ENCODE measurements around the gene CATSPERD. TPM values are rescaled to one million over a fixed set of nuclear protein-coding genes. Genes with fewer than 3 reads are reported as not detected.

CATSPERD gene
- total and polyA plus RNA-seq, 9 of the 15 experiments (the other 6 are each of a cell fraction or from before 2014, with no cell fraction given) = not detected

DNA sequence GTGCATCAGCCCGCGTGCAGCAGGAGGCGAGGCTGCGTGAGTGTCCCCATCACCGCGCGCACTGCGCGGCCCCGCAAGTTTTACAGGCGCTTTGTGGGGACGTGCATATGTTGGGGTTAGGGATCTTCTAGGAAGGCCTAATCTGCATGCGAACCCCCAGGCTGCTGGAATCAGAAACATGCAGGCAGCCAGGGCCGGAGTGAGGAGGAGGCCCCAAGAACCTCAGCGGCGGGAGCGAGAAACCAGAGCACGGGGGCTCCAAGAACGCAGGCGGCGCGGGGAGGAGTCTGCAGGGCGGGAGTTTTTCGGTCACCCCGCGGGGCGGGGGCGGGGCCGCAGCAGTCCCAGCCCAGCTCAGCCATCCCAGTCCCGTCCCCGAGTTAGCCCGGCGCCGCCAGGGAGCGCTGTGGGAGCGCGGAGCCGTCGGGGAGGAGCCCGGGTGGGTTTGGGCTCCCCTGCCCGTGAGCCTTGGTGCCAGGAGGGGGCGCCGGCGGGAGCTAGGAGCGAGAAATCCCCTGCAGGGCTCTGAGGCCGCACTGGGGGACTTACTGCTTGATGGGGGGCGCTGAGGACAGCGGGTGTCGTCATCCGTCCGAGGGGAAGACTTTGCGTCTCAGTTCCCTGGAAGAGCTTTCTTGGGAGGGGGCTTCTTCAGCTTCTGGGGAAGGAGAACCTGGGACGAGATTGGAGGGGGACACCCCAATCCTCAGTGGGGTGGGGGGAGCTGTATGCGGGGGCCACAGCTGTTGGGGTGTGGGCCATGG, 83.5 kb downstream of the CATSPERD start:
- CTCF ChIA-PET (ENCODE audit: low intra/inter-chr PET ratio) = interaction anchor here (0.6 to 4.2 kb wide), 8 partner anchors 19 to 913 kb away, joined by 3 to 48 read pairs (median 4); no protein-coding TSS in a partner anchor
- Histone ChIP-seq H3K9me1 (ENCODE audit: control insufficient read depth, insufficient read depth, low read length) (no peaks in the 10 kb centered on the region), H3K4me1 (replicated peaks in 1 of 2; ENCODE audit: control insufficient read depth in 2 of 2, insufficient read depth in 2 of 2, low read length in 2 of 2) (peaks cover 34 to 76% of the 10 kb centered on the region in 2 experiments), H3K9me3 (replicated peaks; ENCODE audit: control insufficient read depth, insufficient read depth, low read depth, low read length) (no peaks in the 10 kb centered on the region), H3K4me2 (ENCODE audit: insufficient read depth, low read length) (peak overlapping the region; percentile 61), H4K20me1 (replicated peaks; ENCODE audit: control insufficient read depth, insufficient read depth, low read length) (0 out of 2 replicates have a peak, but pooled peaks cover 7% of the 10 kb centered on the region), H3K79me2 (ENCODE audit: control insufficient read depth, insufficient read depth, low read length) (no peaks in the 10 kb centered on the region), H3K9ac (ENCODE audit: insufficient read depth in 1 of 2, low read depth in 2 of 2, low read length in 2 of 2) (peak overlapping the region; percentile 27 to 83; a peak in 2 of 4 replicates), H3K4me3 (peak overlapping the region; percentile 30; the same call in 1 of the 2 replicates), H3K36me3 (ENCODE audit: control insufficient read depth, insufficient read depth, low read length) (no peaks in the 10 kb centered on the region), H3K27ac (ENCODE audit: extremely low read depth, low read depth, low read length) (peak overlapping the region; percentile 5; the same call in 2 of the 3 replicates), H2AFZ (ENCODE audit: low read depth, low read length) (peak overlapping the region; percentile 81), H3K27me3 (ENCODE audit: control insufficient read depth in 2 of 2, insufficient read depth in 2 of 2, low read length in 2 of 2) (no peaks in the 10 kb centered on the region)
- FAIRE-seq = peak; percentile 90
- intact Hi-C loops (cut with micrococcal nuclease) (loop anchor here (1.0 to 10.0 kb wide), 4 partner anchors 19 to 218 kb away; no protein-coding TSS in a partner anchor), in situ Hi-C loops (cut with MboI) (loop anchor here (5.0 kb wide), 2 partner anchors 88 to 218 kb away; no protein-coding TSS in a partner anchor)
- ATAC-seq = peak; percentile 93
- WGBS (ENCODE audit: insufficient coverage, low coverage, missing lambda C conversion rate) = 3% methylated on average over 39 of the region's 54 CpGs
- DNase-seq (ENCODE audit: extremely low read depth in 1 of 4, low spot score in 3 of 4) = peak; percentile 94 to 97 (median 96)
- no TSS peak for BruUV-seq (replicated peaks)
- POLR2A ChIA-PET = interaction anchor here (0.6 to 1.6 kb wide), 11 partner anchors 10 to 112 kb away, joined by 3 to 8 read pairs (median 3); partner anchors contain the start of genes CATSPERD, DUS3L, LONP1 and NDUFA11
- TF ChIP-seq POLR2AphosphoS5 (IDR thresholded peaks at IDR 0.05; ENCODE audit: control insufficient read depth, insufficient read depth, low read depth, low read length) (0 out of 2 replicates have a peak, but pooled peaks have one; percentile 20), ZNF12 (CRISPR knock-in tag; IDR thresholded peaks at IDR 0.05) (peak; percentile 85), JUN (IDR thresholded peaks at IDR 0.05; ENCODE audit: borderline replicate concordance, low read depth, low read length) (0 out of 2 replicates have a peak, but pooled peaks have one; percentile 19), JUN (CRISPR knock-in tag; IDR thresholded peaks at IDR 0.05; ENCODE audit: borderline replicate concordance) (peak; percentile 60; the same call in 1 of the 2 replicates), ARNT (IDR thresholded peaks at IDR 0.05) (no peak), ZEB2 (IDR thresholded peaks at IDR 0.05) (no peak), MAFG (tag; conservative IDR thresholded peaks at IDR 0.05) (no peak), SIRT6 (IDR thresholded peaks at IDR 0.05; ENCODE audit: low read depth, low read length) (no peak), FOXM1 (IDR thresholded peaks at IDR 0.05; ENCODE audit: low read depth) (no peak), FOXM1 (CRISPR knock-in tag; IDR thresholded peaks at IDR 0.05; ENCODE audit: low read depth) (peak; percentile 93), CEBPG (CRISPR knock-in tag; IDR thresholded peaks at IDR 0.05) (peak; percentile 49; the same call in 1 of the 2 replicates), CEBPG (tag; conservative IDR thresholded peaks at IDR 0.05 in 1 of 2, IDR thresholded peaks at IDR 0.05 in 1 of 2) (no peak)
- TF ChIP-seq, protein P1, sequence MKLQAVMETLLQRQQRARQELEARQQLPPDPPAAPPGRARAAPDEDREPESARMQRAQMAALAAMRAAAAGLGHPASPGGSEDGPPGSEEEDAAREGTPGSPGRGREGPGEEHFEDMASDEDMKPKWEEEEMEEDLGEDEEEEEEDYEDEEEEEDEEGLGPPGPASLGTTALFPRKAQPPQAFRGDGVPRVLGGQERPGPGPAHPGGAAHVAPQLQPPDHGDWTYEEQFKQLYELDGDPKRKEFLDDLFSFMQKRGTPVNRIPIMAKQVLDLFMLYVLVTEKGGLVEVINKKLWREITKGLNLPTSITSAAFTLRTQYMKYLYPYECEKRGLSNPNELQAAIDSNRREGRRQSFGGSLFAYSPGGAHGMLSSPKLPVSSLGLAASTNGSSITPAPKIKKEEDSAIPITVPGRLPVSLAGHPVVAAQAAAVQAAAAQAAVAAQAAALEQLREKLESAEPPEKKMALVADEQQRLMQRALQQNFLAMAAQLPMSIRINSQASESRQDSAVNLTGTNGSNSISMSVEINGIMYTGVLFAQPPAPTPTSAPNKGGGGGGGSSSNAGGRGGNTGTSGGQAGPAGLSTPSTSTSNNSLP (IDR thresholded peaks at IDR 0.05; ENCODE audit: borderline replicate concordance, low read depth, low read length) = no peak
- TF ChIP-seq, protein P2, sequence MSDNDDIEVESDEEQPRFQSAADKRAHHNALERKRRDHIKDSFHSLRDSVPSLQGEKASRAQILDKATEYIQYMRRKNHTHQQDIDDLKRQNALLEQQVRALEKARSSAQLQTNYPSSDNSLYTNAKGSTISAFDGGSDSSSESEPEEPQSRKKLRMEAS (CRISPR knock-in tag; IDR thresholded peaks at IDR 0.05) = peak; percentile 100
- TF ChIP-seq, protein P3, sequence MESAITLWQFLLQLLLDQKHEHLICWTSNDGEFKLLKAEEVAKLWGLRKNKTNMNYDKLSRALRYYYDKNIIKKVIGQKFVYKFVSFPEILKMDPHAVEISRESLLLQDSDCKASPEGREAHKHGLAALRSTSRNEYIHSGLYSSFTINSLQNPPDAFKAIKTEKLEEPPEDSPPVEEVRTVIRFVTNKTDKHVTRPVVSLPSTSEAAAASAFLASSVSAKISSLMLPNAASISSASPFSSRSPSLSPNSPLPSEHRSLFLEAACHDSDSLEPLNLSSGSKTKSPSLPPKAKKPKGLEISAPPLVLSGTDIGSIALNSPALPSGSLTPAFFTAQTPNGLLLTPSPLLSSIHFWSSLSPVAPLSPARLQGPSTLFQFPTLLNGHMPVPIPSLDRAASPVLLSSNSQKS (CRISPR knock-in tag; IDR thresholded peaks at IDR 0.05) = no peak
- TF ChIP-seq, protein P4, sequence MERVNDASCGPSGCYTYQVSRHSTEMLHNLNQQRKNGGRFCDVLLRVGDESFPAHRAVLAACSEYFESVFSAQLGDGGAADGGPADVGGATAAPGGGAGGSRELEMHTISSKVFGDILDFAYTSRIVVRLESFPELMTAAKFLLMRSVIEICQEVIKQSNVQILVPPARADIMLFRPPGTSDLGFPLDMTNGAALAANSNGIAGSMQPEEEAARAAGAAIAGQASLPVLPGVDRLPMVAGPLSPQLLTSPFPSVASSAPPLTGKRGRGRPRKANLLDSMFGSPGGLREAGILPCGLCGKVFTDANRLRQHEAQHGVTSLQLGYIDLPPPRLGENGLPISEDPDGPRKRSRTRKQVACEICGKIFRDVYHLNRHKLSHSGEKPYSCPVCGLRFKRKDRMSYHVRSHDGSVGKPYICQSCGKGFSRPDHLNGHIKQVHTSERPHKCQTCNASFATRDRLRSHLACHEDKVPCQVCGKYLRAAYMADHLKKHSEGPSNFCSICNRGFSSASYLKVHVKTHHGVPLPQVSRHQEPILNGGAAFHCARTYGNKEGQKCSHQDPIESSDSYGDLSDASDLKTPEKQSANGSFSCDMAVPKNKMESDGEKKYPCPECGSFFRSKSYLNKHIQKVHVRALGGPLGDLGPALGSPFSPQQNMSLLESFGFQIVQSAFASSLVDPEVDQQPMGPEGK (CRISPR knock-in tag; IDR thresholded peaks at IDR 0.05; ENCODE audit: borderline replicate concordance) = no peak

All from K562 (cell line).